SK-N-SH (cell line): ENCODE results near the gene MACROD2. TPM values are rescaled to one million over a fixed set of nuclear protein-coding genes. Genes with fewer than 3 reads are reported as not detected.

ENCODE experiments used
- CTCF ChIA-PET: fragments of 300-600, 350-600 bp; formaldehyde crosslinking; extraction: SDS; loops from one replicate; lab custom pipeline; 2021; lab: Yijun Ruan, JAX
- POLR2A ChIA-PET: fragments of 350-600 bp; sonication (Branson Sonifier 250); formaldehyde crosslinking; extraction: SDS; loops from one replicate; lab custom pipeline; 2020; ENCODE audit warnings: antibody characterized with exemption, inconsistent platforms; lab: Yijun Ruan, JAX
- DNase-seq: peaks from one replicate; pipeline ENCODE4 v3.0.0; 2012
- H2AFZ ChIP-seq: fragments of 200-600 bp; sonication (generic); 2 replicates; pipeline ENCODE4 v1.8.1; 2016; ENCODE audit warnings: antibody characterized with exemption, mild to moderate bottlenecking, low read depth
- H3F3A ChIP-seq: fragments of 200-600 bp; sonication (generic); replicated peaks from 2 replicates; pipeline ENCODE3; 2016; ENCODE audit warnings: antibody characterized with exemption, mild to moderate bottlenecking; ENCODE audit not compliant: insufficient read depth
- H3K27ac ChIP-seq, 2 experiments: fragments of 200-500 bp in 1 of 2; fragments of 200-600 bp in 1 of 2; sonication (Bioruptor generic) in 1 of 2; sonication (generic), shearing (Covaris generic) in 1 of 2; 2 replicates each; pipeline versions ENCODE4 v1.5.1 to v1.6.1; 2014 to 2016; ENCODE audit warnings: low read depth in 2 of 2, inconsistent platforms in 1 of 2, low read length in 1 of 2, mild to moderate bottlenecking in 1 of 2, mixed read lengths in 1 of 2
- H3K27me3 ChIP-seq: fragments of 200-600 bp; sonication (generic), shearing (Covaris generic); 2 replicates; pipeline ENCODE4 v1.6.1; 2016; ENCODE audit warnings: mixed run types; ENCODE audit not compliant: insufficient read depth
- H3K36me3 ChIP-seq, 2 experiments: fragments of 200-500 bp in 1 of 2; fragments of 200-600 bp in 1 of 2; sonication (Bioruptor generic) in 1 of 2; sonication (generic) in 1 of 2; replicated peaks in 1 of 2; 2 replicates each; pipeline versions ENCODE3 to v1.5.1; 2014 to 2016; ENCODE audit warnings: low read length in 1 of 2, mild to moderate bottlenecking in 1 of 2; ENCODE audit not compliant: insufficient read depth in 2 of 2, control insufficient read depth in 1 of 2
- H3K4me1 ChIP-seq, 2 experiments: fragments of 200-500 bp in 1 of 2; fragments of 200-600 bp in 1 of 2; sonication (Bioruptor generic) in 1 of 2; sonication (generic), shearing (Covaris generic) in 1 of 2; 2 replicates each; pipeline versions ENCODE4 v1.5.1 to v1.6.1; 2014 to 2016; ENCODE audit warnings: low read depth in 1 of 2, low read length in 1 of 2, mixed run types in 1 of 2; ENCODE audit not compliant: insufficient read depth in 2 of 2, control insufficient read depth in 1 of 2
- H3K4me2 ChIP-seq: fragments of 200-600 bp; sonication (generic), shearing (Covaris generic); 2 replicates; pipeline ENCODE4 v1.6.1; 2017; ENCODE audit warnings: mixed run types
- H3K4me3 ChIP-seq, 2 experiments: fragments of 200-500 bp in 1 of 2; fragments of 200-600 bp in 1 of 2; sonication (Bioruptor generic) in 1 of 2; sonication (generic), shearing (Covaris generic) in 1 of 2; 2 replicates each; pipeline versions ENCODE4 v1.5.1 to v1.8.1; 2014 to 2016; ENCODE audit warnings: low read depth in 2 of 2, inconsistent platforms in 1 of 2, low read length in 1 of 2, mild to moderate bottlenecking in 1 of 2, mixed read lengths in 1 of 2, moderate library complexity in 1 of 2
- H3K79me2 ChIP-seq: fragments of 200-600 bp; sonication (generic); 2 replicates; pipeline ENCODE4 v1.8.1; 2017; ENCODE audit warnings: mild to moderate bottlenecking; ENCODE audit not compliant: insufficient read depth
- H3K9ac ChIP-seq: fragments of 200-600 bp; sonication (generic); 2 replicates; pipeline ENCODE4 v1.6.1; 2017; ENCODE audit warnings: mixed run types
- H3K9me2 ChIP-seq: fragments of 200-600 bp; sonication (generic); 2 replicates; pipeline ENCODE4 v1.6.1; 2017; ENCODE audit warnings: mixed run types
- H3K9me3 ChIP-seq: fragments of 200-600 bp; sonication (generic); 2 replicates; pipeline ENCODE4 v1.6.1; 2017; ENCODE audit warnings: mixed run types, mild to moderate bottlenecking, moderate library complexity
- H4K20me1 ChIP-seq: fragments of 200-600 bp; sonication (generic); 2 replicates; pipeline ENCODE4 v1.6.1; 2017; ENCODE audit warnings: mild to moderate bottlenecking, mixed run types; ENCODE audit not compliant: insufficient read depth
- CHD2 ChIP-seq: fragments of 150-350 bp; IDR thresholded peaks from 2 replicates; pipeline ENCODE4 v1.6.1; 2018; ENCODE audit warnings: low read length; ENCODE audit not compliant: partially characterized antibody
- ELF1 ChIP-seq: IDR thresholded peaks from 2 replicates; pipeline ENCODE4 v1.4.0; 2012
- EP300 ChIP-seq, 2 experiments: IDR thresholded peaks; 2 replicates each; pipeline versions ENCODE4 v1.4.0 to v1.6.1; 2012; ENCODE audit warnings: borderline replicate concordance in 1 of 2, low read depth in 1 of 2, low read length in 1 of 2
- EZH2phosphoT487 ChIP-seq: fragments of 200-600 bp; sonication (generic); IDR thresholded peaks from 2 replicates; pipeline ENCODE4 v1.6.1; 2017; ENCODE audit warnings: low read depth, mixed run types, mild to moderate bottlenecking, antibody characterized with exemption, moderate library complexity, borderline replicate concordance
- FOSL2 ChIP-seq: IDR thresholded peaks from 2 replicates; pipeline ENCODE4 v1.4.0; 2012; ENCODE audit warnings: low read depth, mild to moderate bottlenecking, moderate library complexity, borderline replicate concordance
- FOXJ3 ChIP-seq: sonication (generic); formaldehyde crosslinking; IDR thresholded peaks from 2 replicates; pipeline ENCODE4 v1.5.1; 2020; ENCODE audit warnings: mild to moderate bottlenecking, missing genetic modification reagents
- MXI1 ChIP-seq: IDR thresholded peaks from 2 replicates; pipeline ENCODE4 v1.6.1; 2012; ENCODE audit warnings: mild to moderate bottlenecking, low read depth, low read length, improper control_type of control experiment
- NRF1 ChIP-seq: IDR thresholded peaks from 2 replicates; pipeline ENCODE4 v1.6.1; 2012; ENCODE audit warnings: low read depth, mild to moderate bottlenecking, low read length
- RAD21 ChIP-seq: IDR thresholded peaks from 2 replicates; pipeline ENCODE4 v1.6.1; 2012; ENCODE audit warnings: mild to moderate bottlenecking, low read length
- RFX5 ChIP-seq: IDR thresholded peaks from 2 replicates; pipeline ENCODE4 v1.6.1; 2012; ENCODE audit warnings: mild to moderate bottlenecking, improper control_type of control experiment, low read length
- RXRA ChIP-seq: IDR thresholded peaks from 2 replicates; pipeline ENCODE4 v1.4.0; 2012; ENCODE audit warnings: low read depth, mild to moderate bottlenecking, borderline replicate concordance
- WGBS: methylation state at CpG from one replicate; pipeline ENCODE4 v1.1.6; 2017; ENCODE audit warnings: low lambda C conversion rate; 5-methylcytosine and 5-hydroxymethylcytosine counted together
- polyA plus RNA-seq, 3 experiments: library from polyadenylated mRNA; depleted of rRNA; stranded (reverse); fragments of >200 nt; gene quantifications; 2 replicates each; pipeline ENCODE4 v1.2.3, GENCODE V29; 2012
- TF ChIP-seq, protein P1 (sequence below): fragments of 150-350 bp; IDR thresholded peaks from 2 replicates; pipeline ENCODE4 v1.6.1; 2017; ENCODE audit warnings: antibody characterized with exemption, low read length, low read depth, borderline replicate concordance
- TF ChIP-seq, protein P2 (sequence below): IDR thresholded peaks from 2 replicates; pipeline ENCODE4 v1.6.1; 2012; ENCODE audit warnings: mild to moderate bottlenecking, low read depth, low read length, moderate library complexity

MACROD2 gene
- polyA plus RNA-seq, 1 of the 3 experiments (the other 2 are of a cell fraction), result 0.33 TPM

DNA sequence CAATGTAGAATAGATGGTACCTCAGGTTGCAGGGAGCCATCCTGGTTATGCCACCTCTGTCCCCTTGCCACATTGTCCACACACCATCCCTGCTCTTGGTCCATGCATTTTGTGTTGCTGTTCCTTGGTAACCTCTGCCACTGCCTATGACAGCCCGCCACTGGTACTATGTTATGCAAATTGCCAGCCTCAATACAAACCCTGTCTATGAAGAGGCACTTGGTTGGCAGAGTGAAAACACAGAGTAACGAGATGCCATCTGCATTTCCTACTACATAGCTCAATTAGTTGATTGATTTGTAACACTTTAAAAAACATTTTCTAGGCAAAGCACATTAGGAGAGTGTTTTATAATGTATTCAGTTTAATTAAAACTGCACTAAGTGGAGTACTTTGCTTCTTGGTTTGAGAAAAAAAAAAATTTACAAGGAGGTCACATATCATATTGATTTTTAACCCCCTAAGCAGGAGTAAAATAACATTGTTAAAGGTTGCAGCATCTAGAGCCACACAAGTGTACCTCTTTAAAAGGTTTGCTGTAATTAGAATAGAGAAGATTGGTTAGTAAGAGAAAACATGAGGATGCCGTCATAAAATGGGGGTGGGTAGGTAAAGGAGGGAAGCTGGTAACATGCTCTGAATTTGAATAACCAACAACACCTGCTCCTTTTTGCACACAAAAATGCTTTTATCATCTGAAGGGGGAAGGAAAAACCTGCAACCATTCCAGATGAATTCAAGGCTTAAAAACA lies 1760.9 kb downstream of the MACROD2 start (continued):
- TF ChIP-seq, protein P1, sequence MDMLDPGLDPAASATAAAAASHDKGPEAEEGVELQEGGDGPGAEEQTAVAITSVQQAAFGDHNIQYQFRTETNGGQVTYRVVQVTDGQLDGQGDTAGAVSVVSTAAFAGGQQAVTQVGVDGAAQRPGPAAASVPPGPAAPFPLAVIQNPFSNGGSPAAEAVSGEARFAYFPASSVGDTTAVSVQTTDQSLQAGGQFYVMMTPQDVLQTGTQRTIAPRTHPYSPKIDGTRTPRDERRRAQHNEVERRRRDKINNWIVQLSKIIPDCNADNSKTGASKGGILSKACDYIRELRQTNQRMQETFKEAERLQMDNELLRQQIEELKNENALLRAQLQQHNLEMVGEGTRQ, result no peak
- TF ChIP-seq, protein P2, sequence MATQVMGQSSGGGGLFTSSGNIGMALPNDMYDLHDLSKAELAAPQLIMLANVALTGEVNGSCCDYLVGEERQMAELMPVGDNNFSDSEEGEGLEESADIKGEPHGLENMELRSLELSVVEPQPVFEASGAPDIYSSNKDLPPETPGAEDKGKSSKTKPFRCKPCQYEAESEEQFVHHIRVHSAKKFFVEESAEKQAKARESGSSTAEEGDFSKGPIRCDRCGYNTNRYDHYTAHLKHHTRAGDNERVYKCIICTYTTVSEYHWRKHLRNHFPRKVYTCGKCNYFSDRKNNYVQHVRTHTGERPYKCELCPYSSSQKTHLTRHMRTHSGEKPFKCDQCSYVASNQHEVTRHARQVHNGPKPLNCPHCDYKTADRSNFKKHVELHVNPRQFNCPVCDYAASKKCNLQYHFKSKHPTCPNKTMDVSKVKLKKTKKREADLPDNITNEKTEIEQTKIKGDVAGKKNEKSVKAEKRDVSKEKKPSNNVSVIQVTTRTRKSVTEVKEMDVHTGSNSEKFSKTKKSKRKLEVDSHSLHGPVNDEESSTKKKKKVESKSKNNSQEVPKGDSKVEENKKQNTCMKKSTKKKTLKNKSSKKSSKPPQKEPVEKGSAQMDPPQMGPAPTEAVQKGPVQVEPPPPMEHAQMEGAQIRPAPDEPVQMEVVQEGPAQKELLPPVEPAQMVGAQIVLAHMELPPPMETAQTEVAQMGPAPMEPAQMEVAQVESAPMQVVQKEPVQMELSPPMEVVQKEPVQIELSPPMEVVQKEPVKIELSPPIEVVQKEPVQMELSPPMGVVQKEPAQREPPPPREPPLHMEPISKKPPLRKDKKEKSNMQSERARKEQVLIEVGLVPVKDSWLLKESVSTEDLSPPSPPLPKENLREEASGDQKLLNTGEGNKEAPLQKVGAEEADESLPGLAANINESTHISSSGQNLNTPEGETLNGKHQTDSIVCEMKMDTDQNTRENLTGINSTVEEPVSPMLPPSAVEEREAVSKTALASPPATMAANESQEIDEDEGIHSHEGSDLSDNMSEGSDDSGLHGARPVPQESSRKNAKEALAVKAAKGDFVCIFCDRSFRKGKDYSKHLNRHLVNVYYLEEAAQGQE, result no peak

DNA sequence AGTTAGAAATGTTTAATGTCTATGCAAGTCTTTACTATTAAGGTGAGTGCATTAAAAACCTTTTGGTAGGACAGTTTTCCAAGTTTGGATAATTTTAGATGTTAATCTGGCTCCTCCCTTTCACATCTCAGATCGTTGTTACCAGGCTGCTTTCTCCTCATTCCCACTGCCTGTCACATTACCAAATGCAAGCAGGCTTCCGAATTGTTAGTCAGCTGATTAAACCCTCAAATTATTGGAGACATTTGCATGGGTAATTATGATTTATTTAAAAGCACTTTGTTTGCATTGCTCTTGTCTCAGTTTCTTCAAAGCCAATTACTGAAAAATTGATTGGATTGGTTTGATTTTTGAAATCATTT lies 1761.4 kb downstream of the MACROD2 start:
- no peak overlapping the region for H3K9ac ChIP-seq
- CTCF ChIA-PET, result no interaction called here
- no peaks in the 10 kb centered on the region for H4K20me1 ChIP-seq
- H3K27ac ChIP-seq, result no peak overlapping the region
- H3K36me3 ChIP-seq, result no peaks in the 10 kb centered on the region
- H3F3A ChIP-seq, result no peaks in the 10 kb centered on the region
- H3K9me2 ChIP-seq, result no peaks in the 10 kb centered on the region
- POLR2A ChIA-PET, result no interaction called here
- no peaks in the 10 kb centered on the region for H3K9me3 ChIP-seq
- H3K27me3 ChIP-seq, result no peaks in the 10 kb centered on the region
- no peak for DNase-seq
- H3K4me1 ChIP-seq, result peaks cover 0 to 8% of the 10 kb centered on the region in 2 experiments; a peak in 2 of 4 replicates
- TF ChIP-seq CHD2 (no peak), EP300 (IDR thresholded peaks at IDR 0.05; ENCODE audit: borderline replicate concordance in 1 of 2, low read depth in 1 of 2, low read length in 1 of 2) (no peak), RAD21 (no peak), FOXJ3 (no peak), ELF1 (no peak), FOSL2 (no peak), NRF1 (no peak), MXI1 (no peak), RFX5 (no peak), RXRA (no peak), EZH2phosphoT487 (no peak)
- TF ChIP-seq, protein P1, result no peak
- TF ChIP-seq, all 33 proteins: peak for 0
- H3K79me2 ChIP-seq, result no peaks in the 10 kb centered on the region
- H3K4me3 ChIP-seq, result no peak overlapping the region
- WGBS, result 38% methylated on average over 2 of the region's 2 CpGs
- no peak overlapping the region for H2AFZ ChIP-seq
- H3K4me2 ChIP-seq, result no peak overlapping the region
